ENCODE data around the gene SIRPB2.

GRCh38 chr20:1491860-1492642 is 831 bp upstream of the SIRPB2 start:
- TF ChIP-seq POLR2AphosphoS5 (IDR thresholded peaks at IDR 0.05) (no peak), CTCF (IDR thresholded peaks at IDR 0.05; ENCODE audit: poor library complexity, severe bottlenecking) (no peak), EZH2 (IDR thresholded peaks at IDR 0.05; ENCODE audit: borderline replicate concordance, insufficient read depth, low read length, poor library complexity, severe bottlenecking) (no peak), SMC3 (conservative IDR thresholded peaks at IDR 0.05; ENCODE audit: poor library complexity) (no peak), TAF1 (IDR thresholded peaks at IDR 0.05; ENCODE audit: low read depth) (no peak), REST (IDR thresholded peaks at IDR 0.05; ENCODE audit: borderline replicate concordance) (no peak), EP300 (conservative IDR thresholded peaks at IDR 0.05; ENCODE audit: poor library complexity, severe bottlenecking) (no peak), RAD21 (conservative IDR thresholded peaks at IDR 0.05) (no peak), MXI1 (conservative IDR thresholded peaks at IDR 0.05; ENCODE audit: poor library complexity, severe bottlenecking) (no peak)
